Measurements from ENCODE around the gene ZCCHC14.

- TF ChIP-seq EZH2 (IDR thresholded peaks at IDR 0.05; ENCODE audit: insufficient read depth, poor library complexity, severe bottlenecking) (no peak), EZH2phosphoT487 (IDR thresholded peaks at IDR 0.05; ENCODE audit: insufficient read depth, low read depth) (no peak)
These were observed 112.4 kb downstream of the ZCCHC14 start for GRCh38 chr16:87380403-87380802.
